Pericardium fibroblast (primary cell): ENCODE measurements around the gene STX8. TPM values are rescaled to one million over a fixed set of nuclear protein-coding genes. Genes with fewer than 3 reads are reported as not detected.

Experiments used
- total RNA-seq: library from RNA; depleted of rRNA; stranded (reverse); fragments of >200 nt; gene quantifications from 2 replicates; pipeline ENCODE4 v1.2.3, GENCODE V29; 2015

STX8 gene
- 68.2 and 79.4 TPM in 2 replicates for total RNA-seq

DNA sequence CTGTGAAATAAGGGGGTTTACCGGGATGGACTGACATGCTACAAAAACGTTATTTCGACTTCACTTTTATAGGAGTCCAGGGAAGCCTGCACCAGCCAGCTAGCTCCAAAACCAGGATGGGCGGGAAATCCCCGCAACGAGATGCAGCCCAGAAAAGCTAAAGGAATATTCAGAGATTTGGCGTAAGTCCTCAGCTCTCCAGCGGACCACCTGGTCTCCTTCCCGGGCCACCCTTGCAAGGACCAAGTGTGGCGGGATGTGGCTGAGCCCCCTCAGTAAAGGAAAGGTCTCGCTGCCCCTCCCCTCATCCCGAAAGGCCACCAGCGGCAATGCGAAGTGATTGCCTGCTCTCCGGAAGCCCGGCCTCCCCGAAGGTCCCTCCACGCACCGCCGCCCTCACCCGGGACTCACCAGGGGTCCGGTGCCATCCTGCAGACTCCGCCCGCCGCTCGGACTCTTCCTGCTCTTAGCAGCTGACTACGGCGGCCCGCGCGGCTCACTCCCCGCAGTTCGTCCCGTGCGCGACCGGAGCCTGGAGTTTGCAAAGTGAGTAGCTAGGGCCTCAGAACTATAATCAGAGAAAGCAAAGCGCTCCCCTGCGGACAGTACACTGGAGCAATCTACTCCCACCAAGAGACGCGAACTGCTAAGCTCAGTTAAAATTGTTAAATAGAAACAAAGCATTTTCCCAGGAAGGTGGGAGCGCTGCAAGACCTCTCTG, at the start of gene STX8:
STX8 (minus strand) TSS at position 440 of the 721 bp plus-strand sequence; CDS start at position 428, 12 bp downstream.

GRCh38 chr17:9576521-9577372, 1.1 kb upstream of the STX8 start, which contains the start of gene CFAP52:
Gene CFAP52 (plus strand): TSS chr17:9576642. CDS start chr17:9576696, 54 bp downstream.

Other genes starting within 250 kb of the STX8 start
- gene CFAP52, start 822 bp upstream of the STX8 start, total RNA-seq = 0.47 TPM in 1 of 2 replicates, not detected in the other
- not detected in 2 replicates for gene USP43, start 69.7 kb upstream of the STX8 start, total RNA-seq
- not detected in 2 replicates for gene DHRS7C, start 215.8 kb upstream of the STX8 start, total RNA-seq
- gene GSG1L2, start 246.3 kb upstream of the STX8 start, total RNA-seq = not detected in 2 replicates